ENCODE results near the gene PVALEF. TPM values are rescaled to one million over a fixed set of nuclear protein-coding genes. Genes with fewer than 3 reads are reported as not detected.

Gene PVALEF
- total RNA-seq: not detected in 2 replicates

DNA sequence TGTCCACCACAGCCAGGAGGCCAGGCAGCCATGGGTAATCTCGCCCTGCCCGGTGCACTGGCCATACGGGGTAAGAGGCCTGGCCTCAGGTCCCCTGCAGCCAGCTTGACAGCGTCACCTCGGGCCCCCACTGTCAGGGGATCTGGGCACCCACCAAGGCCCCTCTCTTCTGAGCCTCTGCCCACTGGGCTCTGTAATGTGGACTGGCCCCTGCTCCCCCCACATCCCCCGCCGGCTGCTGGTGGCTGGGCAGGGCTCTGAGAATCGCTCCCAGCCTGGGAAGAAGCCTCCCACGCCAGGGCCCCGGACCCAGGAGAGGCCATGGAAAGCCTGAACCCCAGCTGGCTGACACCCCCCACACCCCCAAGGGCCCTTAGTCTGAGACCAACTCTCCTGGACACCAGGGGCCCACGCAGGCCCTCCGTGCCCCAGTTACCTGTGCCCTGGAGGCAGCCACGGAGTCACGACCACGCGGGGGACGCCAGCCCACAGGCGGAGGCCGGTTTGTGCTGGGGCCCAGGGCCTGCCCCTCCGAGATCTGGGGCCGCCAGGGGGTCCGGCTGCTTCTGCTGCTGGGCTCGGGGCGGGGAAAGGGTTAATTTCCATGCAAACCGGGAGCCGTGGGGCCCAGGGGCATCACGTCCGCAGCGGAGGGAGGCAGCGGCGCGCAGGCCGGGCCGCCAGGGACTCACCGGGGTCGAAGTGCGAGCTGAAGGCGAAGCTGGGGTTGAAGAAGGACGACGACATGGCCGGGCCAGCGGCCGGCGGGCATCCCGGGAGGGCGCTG, at the start of gene PVALEF:
TSS of gene PVALEF (plus strand) at position 262 of the 787 bp plus-strand sequence. CDS start 15,720 bp downstream, outside the sequence.
- DNase-seq (ENCODE audit: extremely low read depth, low read depth, low spot score): no peak

DNA sequence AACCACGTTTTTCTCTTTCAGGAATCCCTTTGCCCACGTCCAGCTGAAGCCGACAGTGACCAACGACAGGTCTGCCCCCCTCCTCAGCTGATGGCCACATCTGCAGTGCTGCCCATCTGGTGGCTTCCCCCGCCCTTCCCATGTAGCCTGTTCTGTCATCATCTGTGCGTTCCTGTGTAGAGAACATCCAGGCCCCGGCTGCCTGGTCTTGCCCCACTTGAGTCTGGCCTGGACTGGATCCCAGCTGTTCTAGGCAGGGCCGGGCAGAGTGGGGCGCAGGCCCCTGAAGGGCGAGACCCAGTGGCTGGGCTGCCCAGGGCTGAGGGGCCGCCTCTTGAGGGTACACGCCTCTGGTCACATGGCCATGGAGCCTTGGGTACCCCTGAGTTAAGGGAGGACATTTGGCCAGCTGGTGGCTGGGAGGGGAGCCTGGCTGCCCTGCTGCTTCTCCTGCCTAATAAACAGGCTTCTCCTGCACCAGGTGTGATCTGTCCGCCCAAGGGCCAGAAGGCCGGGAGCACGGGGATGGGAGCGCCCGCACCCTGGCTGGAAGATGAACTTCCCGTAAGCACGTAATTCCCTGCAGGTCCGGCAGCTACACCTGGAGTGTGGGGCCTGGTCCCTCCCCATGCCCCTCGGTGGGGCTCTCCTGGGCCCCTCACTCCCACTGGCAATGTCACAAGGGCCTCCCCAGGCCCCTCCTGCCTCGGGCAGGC, 49.4 kb upstream of the PVALEF start:
- no peak for DNase-seq (ENCODE audit: extremely low read depth, low read depth, low spot score)

DNA sequence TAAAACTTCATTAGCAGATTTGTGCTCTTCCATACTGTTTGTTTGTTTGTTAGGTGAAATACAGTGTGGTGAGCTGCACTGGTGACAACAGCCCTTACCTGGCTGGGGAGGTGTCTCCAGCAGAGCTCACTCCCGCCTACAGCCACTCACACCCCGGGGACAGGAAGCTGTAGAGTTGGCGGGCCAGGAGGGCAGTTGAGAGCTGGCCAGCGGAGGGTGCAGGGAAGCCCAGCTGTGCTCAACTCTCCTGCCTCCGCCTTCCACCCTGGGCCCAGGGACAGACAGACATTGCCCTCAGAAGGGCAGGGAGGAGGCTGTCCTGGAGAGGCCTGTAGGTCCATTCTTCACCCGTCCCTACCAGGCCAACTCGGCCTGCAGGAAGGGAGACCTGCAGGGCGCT, 48.6 kb upstream of the PVALEF start:
- DNase-seq (ENCODE audit: extremely low read depth, low read depth, low spot score): no peak

DNA sequence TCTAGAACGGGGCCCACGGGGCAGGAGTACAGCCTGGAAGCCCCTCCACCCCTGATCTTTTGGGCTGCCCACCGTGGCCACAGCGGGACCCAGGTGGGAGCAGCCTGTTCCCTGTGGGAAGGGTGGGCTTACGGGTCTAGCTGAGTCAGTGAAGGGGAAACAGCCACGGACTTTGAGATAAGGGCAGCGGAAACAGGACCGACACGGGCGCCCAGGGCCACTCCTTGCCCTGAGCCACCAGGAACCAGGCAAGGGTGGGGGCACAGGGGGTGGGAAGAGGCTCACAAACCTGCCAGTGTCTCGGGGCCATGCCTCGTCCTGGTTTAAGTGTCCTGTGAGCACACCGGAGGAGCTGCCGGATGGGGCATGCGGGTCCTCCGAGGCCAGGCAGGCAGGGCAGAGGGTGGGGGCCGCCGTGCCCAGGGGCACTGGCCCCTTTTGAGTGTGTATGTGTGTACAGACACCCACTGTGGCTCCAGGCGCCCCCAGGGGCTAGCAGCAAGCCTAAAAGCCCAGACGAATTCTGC, 47.6 kb upstream of the PVALEF start:
- DNase-seq (ENCODE audit: extremely low read depth, low read depth, low spot score): no peak

DNA sequence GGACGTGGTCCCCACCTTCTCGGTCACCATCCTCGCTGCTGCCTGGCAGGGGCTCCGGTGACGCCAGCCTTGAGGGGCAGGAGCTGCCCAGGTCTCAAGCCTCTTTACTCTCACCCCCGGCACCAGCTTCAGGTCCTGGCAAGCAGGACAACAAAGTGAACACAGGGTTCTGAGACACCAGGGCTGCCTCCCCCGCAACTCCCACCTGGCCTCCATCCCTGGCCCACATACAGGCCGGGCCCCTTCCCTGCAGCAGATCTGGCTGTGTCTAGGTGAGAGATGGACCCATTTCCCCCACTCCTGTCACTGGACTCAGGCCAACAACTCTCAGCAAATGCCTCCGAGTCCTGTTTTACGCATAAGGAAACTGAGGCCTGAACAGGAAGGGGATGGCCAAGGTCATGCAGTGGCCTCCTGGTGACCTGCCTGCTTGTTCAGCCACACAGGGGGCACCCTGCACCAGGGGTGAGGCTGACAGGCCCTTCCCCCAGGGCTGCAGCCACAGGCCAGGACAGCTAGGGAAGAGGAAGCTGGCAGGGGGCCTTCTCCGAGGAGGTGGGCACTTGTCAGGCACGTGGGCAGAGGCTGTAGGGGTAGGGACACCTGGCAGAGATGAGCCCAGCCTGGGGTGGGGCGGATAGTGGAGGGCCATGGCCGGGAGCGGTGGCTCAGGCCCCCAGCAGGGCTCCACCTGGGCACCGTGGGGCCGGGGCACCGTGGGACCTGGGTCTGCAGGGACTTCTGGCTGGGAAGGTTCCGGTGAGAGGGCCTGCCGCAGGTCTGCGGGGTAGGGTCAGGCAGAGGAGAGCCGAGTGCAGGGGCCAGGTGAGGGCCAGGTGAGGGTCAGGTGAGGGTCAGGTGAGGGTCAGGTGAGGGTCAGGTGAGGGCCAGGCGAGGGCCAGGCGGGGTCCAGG, 46.7 kb upstream of the PVALEF start:
- DNase-seq (ENCODE audit: extremely low read depth, low read depth, low spot score): no peak

DNA sequence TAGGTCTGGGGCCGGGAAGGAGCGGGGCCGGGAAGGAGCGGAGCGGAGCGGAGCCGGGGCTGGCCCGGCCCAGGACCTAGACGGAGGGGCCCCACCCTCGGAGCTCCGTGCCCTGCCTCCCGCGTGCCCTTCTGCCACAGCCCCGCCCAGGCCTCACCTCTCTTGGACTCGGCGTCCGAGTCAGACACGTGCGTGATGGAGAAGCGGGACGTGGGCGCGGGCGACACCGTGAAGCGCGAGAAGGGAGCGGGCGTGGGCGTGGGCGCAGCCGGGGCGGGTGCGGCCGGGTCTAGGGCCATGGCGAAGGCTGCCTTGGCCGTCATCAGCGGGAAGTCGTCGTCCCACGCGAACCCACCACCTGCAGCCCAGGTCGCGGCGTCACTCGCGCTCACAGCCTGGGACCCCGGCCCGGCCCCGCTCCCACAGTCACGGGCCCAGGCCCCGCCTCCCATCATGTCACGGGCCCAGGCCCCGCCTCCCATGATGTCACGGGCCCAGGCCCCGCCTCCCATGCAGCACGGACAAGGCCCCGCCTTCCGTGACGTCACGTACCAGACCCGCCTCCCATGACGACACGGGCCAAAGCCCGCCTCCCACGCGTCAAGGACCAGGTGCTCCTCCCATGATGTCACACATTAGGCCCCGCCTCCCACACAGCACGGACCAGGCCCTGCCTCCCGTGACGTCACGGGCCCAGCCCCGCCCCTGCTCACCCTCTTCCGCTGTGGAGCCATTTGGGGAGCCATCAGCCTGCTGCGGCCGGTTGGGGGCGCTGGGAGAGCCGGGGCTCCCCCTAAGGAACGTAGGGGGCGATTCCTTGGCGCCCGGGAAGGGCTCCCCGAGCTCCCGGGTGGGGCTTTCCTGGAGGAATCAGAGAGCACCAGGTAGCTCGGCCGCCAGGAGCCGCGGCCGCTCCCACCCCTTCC, 45.8 kb upstream of the PVALEF start:
- DNase-seq (ENCODE audit: extremely low read depth, low read depth, low spot score): no peak

DNA sequence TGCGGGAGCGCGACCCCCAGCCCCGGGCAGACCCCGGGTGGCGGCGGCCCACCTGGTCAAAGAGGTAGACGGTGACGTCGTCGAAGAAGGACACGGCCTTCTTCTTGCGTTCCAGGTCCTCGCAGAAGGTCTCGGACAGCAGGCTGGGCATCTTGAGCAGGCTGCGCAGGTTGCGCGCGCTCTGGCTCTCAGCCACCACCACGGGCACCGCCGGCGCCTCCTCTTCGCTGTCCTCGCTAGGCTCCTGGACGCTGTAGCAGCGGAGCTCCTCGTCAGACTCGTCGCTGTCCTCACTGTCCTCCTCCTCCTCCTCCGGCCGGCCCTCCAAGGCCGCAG, 45.2 kb upstream of the PVALEF start:
- no peak for DNase-seq (ENCODE audit: extremely low read depth, low read depth, low spot score)

DNA sequence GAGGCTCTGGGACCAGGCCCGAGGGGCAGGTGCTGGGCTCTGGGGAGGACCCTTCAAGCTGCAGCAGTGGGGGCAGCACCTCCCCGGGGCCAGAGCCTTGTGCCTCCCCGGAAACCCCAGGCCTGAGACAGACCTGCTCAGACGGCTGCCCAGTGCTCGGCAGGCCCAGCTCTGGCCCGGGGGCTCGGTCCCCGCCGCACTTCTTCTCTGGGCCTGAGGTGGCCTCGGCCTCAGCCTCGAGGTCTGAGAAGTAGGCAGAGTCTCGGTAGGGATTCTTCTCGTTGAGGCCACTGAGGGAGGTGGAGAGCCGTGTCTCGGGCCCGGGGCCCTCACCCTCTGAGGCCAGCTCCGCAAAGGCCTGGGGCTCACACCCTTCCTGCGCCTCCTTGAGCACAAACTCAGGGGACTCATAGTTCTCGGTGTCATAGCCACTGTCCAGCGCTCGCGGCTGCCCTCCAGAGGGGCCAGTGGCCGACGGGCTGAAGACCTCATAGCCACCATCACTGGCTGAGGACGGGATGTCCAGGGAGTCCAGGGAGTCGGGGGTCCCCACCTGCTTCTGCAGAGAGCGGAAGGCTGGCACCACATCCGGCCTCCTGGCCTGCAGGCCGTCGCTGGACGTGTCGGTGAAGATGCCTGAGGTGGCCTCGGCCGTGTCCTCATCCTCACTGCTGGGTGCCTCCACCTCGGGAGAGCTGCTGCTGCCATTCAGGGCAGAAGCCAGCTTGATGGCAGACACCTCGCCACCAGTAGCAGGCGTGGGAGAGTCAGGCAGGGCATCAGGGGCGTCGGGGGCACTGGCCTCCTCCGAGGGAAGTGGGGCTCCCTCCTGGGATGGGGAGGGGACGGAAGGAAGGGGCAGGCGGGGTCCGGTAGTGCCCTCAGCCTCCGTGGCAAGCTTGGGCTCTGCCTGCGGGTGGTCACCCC, 44.3 kb upstream of the PVALEF start:
- no peak for DNase-seq (ENCODE audit: extremely low read depth, low read depth, low spot score)

DNA sequence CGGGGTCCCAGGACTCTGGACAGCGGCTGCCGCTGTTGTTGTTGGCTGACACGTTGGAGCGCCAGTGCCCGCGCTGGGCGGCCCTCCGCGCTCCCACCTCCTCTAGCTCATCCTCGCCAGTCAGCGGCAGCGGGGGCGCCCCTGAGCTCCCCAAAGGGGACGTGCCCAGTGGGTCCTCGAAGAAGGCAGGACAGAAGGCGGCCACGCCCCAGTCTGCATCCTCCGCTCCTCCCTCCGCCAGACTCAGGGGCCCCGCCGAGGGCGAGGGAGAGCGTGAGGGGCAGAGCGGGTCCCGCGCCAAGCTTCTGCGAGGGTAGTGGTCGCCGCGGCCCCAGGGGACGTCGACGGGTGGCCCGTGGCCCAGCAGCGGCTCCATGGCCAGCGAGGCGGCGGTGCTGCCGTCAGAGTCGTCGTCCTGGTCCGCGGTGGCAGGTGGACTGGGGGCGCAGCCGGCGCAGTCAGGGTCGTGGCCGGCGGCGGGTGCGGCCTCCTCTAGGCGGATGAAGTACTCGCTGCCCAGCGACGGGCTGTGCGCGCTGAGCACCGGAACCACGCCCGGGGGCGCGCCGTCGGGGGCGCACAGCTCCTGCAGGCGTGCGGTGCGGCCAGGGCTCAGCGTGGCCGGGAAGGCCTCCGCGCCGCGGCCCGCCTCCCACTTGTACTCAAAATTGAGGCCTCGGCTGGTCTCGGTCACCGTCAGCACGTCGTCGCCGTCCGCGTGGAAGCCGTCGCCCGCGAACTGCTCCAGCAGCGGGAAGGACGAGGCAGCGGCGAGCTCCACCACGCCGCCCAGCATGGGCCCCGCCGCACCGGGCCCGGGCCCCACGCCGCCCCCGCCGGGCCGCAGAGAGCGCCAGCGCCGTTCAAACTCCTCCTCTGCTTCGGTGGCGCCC, 43.2 kb upstream of the PVALEF start:
- DNase-seq (ENCODE audit: extremely low read depth, low read depth, low spot score): no peak

DNA sequence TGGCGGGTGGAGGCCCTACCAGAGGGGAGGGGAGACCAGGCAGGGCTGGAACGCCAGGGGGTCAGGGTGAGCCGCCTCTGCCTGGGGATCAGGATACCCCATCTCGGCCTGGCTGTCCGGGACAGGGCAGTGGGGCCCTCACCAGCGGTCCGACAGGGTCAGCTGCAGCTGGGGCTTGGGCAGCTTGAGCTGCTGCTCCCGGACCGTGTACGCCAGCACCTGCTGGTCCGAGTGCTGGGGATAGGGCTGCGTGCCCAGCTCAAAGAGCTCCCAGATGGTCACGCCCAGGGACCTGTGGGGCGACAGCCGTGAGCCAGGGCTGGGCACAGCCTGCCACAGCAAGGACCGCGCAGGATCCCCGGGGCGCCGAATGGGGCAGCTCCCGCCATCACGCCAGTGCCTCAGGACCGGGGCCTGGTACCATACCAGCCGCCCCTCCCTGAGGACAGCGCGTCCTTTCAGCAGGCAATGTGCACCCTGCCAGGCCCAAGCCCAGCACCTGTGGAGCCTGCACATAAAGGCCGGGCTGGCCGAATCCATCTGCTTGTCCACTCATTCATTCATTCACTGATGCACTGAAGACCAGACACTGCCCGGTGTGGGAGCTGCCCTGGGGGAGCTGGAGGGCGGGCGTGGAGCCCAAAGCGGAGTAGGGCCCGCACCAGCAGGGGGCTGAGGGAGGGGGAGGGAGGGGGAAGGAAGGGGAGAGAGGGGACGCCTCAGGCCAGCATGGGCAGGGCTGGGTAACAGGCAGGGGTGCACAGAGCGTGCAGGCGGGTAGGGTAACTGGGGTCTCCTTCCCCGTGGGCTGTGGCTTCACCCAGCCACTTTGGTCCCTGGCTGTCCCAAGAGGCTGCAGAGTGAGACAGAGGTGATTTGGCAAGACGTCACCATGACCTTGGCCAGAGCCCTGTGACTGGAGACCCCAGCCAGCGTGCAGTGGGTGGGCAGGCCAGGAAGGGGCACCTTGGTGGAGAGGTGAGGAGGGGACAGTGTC, 42.0 kb upstream of the PVALEF start:
- DNase-seq (ENCODE audit: extremely low read depth, low read depth, low spot score): no peak

DNA sequence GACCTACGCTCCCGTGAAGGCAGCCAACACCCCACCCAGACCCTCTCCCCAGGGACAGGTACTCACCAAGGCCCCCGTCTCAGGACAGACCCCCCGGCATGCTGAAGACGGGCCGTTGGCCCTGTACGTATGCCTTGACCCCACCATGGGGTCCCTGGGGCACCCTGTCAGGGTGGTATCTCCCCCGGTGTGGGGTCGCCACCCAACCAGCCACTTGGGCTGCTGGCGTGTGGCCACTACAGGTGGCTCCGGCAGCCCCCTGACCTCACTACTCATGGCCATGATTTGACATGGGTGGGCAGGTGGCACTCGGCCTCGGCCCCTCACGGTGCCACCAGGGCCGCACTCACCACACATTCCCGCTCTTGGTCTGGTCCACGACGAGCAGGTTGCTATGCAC, 40.9 kb upstream of the PVALEF start:
- no peak for DNase-seq (ENCODE audit: extremely low read depth, low read depth, low spot score)

DNA sequence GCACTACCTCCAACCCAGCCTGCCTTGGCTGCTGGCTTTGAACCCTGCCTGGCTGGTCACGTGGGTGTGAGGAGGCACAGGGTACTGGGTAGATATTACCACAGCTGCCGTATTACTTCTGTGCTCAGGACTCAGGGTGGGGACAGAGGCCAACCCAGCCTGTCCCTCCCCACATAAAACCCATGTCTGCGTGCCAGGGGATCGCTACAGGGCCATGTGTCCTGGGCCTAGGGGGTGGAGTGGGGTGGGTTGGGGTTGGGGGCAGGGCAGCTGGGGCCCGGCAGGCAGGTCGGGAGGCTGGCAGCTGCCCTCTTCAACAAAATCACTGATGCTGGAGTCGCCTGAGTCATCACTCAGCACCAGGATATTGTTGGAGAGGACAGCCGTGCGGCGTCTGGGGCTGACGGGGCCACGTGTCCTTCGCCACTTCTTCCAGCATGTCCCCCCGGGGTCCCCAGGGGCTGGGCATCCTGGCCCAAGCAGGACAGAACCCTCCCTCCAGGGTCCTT, 39.7 kb upstream of the PVALEF start:
- no peak for DNase-seq (ENCODE audit: extremely low read depth, low read depth, low spot score)

DNA sequence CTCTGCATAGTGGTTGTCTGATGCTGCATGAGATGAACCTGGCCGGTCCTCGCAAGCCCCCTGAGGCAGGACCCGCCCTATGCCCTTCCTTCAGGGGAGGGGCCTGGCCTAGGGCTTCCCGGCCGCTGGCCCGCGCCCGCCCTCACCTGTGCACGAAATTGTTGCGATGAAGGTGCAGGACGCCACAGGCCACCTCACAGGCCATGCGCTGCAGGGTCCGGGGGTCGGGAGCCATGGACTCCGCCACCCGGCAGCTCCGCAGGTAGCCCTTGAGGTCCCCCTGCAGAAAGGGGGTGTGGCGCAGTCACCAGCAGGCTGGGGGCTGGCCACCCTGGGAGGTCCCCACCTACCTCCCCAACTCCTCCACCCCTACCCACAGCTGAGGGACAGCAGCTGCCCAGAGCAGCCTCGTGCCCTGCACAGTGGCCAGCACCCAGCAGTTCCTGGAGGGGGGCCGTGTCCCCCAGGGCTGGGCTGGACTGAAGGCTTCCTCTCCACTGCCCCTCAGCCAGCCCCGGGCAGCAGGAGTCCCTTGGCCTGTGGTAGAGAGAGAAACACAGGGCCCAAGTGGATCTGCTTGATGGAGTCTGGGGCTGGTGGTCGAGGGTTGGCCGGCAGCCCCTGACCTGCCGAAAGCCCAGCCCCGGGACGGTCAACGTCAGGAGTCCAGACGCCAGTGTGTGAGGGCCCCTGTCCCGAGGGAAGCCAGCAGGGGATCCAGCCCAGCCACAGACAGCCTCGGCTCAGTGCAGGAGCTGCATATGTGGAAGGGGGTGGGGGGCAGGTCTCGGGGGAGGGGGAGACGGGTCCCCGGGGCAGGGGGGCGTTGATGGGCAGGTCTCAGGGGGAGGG, 38.8 kb upstream of the PVALEF start:
- DNase-seq (ENCODE audit: extremely low read depth, low read depth, low spot score): no peak

DNA sequence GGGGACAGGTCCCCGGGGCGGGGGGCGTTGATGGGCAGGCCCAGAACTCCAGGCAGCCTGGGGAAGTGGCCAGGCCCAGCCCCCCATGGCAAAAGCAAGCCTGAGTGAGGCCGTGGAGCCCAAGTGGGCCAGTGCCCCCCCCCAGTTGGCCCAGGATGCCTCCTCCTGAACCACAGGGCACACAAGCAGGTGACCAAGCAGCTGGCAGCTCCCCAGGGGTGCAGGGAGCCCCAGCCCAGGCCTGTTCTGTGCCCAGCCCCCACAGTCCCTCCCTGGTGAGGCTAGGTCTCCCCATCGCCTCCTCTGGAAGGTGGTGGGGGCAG, 38.2 kb upstream of the PVALEF start:
- DNase-seq (ENCODE audit: extremely low read depth, low read depth, low spot score): no peak

DNA sequence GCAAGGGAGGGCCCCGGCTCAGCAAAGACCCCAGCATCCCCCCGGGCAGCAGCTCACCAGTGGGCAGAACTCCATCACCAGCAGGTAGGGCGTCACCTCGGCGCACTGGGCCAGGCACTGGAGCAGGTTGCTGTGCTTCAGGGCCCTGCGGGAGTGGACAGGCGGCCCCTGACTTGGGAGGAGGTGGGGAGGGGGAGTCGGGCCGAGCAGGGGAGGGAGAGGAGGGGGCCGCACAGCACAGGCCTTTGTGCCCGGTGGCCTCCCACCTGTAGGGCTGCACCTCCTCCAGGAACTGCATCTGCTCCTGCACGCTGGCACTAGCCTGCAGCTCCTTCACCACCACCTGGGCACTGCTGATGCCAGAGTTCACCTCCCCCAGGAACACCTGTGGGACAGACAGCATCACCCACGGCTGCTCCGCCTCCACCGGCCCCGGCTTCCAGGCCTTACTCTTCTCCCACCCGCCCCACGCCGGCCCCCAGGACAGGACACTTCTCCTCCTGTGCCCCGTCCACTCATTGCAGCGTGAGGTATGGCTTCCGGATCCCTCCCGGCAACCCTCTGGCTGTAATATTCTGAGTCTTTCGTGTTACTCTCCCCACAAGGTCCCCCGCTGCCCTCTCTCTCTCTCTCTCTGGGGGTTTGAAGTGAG, 37.7 kb upstream of the PVALEF start:
- no peak for DNase-seq (ENCODE audit: extremely low read depth, low read depth, low spot score)
